GM12873 (cell line): ENCODE measurements around the gene SLC47A2.

Experiments
- CTCF ChIP-seq: IDR thresholded peaks from 2 replicates; pipeline ENCODE4 v1.5.1; 2012; ENCODE audit warnings: low read depth, mild to moderate bottlenecking, moderate library complexity, low read length, control low read depth; ENCODE audit not compliant: insufficient read depth; ENCODE audit errors: missing control alignments

SLC47A2 gene

DNA sequence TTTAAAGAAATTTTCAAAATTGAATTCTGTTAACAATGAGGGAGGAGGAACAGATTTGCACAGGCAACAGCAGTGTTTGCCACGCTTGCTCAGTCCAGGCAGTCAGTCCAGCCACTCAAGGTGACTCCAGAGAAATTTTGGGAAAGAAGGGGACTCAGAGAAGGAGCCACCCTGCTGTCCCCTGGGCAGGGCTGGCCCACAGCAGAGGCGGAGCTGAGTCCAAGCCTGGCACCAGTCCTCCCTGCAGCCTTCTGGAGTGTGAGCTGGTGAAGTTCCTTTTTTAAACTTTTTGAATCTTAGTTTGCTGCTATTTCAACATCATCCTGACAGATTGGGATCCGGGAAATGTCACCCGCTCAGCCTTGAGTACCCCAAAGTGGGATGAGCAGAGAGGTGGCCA, 14.5 kb upstream of the SLC47A2 start:
- TF ChIP-seq CTCF: no peak

DNA sequence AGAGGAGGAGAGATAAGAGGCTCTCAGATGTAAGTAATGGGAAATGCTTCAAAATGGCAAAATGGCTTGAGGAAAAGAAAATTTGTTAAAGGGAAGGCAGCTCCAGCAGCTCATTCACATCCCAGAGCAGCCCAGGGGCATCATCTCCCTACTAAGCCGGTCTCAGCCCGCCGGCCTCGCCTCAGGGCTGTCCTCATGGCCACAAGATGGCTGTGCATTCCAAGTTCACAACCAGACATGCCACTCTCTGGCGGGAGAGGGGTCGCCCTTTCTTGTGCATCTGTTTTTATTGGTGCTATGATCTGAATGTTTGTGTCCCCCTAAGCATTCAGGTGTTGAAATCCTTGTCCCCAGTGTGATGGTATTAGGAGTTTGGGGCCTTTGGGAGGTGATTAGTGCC, 13.5 kb upstream of the SLC47A2 start:
- no peak for TF ChIP-seq CTCF

- TF ChIP-seq CTCF: no peak
Observed at GRCh38 chr17:19728084-19728495, 11.7 kb upstream of the SLC47A2 start.

- no peak for TF ChIP-seq CTCF
Observed at GRCh38 chr17:19727501-19728078, 11.2 kb upstream of the SLC47A2 start.

- no peak for TF ChIP-seq CTCF
Observed at GRCh38 chr17:19726631-19727376, 10.4 kb upstream of the SLC47A2 start.

- no peak for TF ChIP-seq CTCF
Observed at GRCh38 chr17:19725486-19725885, 9.1 kb upstream of the SLC47A2 start.

DNA sequence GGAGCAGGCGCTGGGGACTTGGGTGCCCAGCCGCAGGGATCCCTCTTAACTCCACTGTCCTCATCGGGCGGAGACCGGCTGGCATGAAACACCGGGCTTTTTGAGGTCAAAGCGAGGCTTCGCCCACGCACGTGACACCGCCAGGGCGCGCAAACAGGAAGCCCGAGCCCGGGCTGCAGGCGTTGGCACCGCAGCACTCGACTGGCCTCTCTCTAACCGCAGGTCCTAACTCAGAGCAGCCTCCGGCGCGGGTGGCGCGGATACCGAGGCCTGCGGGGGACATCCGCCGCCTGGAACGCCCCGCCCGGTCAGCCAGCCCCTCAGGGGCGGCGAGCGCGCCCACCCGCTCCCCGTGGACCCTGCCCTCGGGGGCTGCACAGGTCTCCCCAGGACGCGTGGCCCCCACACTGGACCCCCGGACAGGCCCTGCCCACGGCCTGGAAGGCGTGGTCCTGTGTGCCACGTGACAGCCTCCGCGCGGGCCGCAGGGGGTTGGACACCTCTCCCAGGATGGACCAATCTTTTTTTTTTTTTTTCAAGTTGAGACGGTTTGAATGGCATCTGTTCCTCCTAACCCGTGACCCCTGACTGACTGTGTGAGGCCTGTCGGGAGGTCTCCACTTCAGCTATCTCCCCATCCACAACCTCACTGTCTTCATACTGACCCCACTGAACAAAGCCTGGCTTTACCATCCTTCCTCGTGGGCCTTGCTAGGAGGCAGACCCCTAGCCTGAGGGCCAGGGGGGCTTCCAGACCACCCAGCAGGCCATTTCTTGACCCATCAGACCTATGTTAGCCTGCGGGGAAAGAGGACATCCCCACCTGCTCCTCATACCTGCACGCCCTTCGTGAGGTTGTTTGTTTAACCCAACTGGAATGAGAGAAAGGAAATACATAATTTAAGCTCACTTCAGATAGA, 8.4 kb upstream of the SLC47A2 start:
- TF ChIP-seq CTCF: no peak
